H1 (cell line): ENCODE data around the gene UNC5B.

Experiments
- CTCF ChIP-seq, 3 experiments: IDR thresholded peaks; 1 replicate in 2 of 3; 2 replicates in 1 of 3; pipeline versions ENCODE4 v1.5.1 to v1.6.1; 2011; ENCODE audit warnings: low read length in 3 of 3, mild to moderate bottlenecking in 3 of 3, inconsistent platforms in 2 of 3, low read depth in 1 of 3, moderate library complexity in 1 of 3; ENCODE audit not compliant: insufficient read depth in 1 of 3; ENCODE audit errors: control extremely low read depth in 1 of 3
- EP300 ChIP-seq, 2 experiments: IDR thresholded peaks; 1 replicate in 1 of 2; 2 replicates in 1 of 2; pipeline ENCODE4 v1.6.1; 2011 to 2012; ENCODE audit warnings: low read depth in 2 of 2, low read length in 2 of 2, mild to moderate bottlenecking in 2 of 2, borderline replicate concordance in 1 of 2, inconsistent platforms in 1 of 2, moderate library complexity in 1 of 2
- EZH2 ChIP-seq: fragments of 200-600 bp; sonication (generic); IDR thresholded peaks from 2 replicates; pipeline ENCODE4 v1.7.1; 2012; ENCODE audit warnings: low read depth, mild to moderate bottlenecking, moderate library complexity, low read length, inconsistent platforms; ENCODE audit not compliant: severe bottlenecking
- JUN ChIP-seq: IDR thresholded peaks from 2 replicates; pipeline ENCODE4 v1.6.1; 2011; ENCODE audit warnings: low read depth, mild to moderate bottlenecking, improper control_type of control experiment, low read length
- KDM1A ChIP-seq: fragments of 200-600, 300-600 bp; sonication (generic); IDR thresholded peaks from 2 replicates; pipeline ENCODE4 v1.7.1; 2016; ENCODE audit warnings: mild to moderate bottlenecking, low read length, borderline replicate concordance
- POLR2A ChIP-seq, 2 experiments: IDR thresholded peaks; 1 replicate in 1 of 2; 2 replicates in 1 of 2; pipeline ENCODE4 v1.6.1; 2011; ENCODE audit warnings: low read depth in 2 of 2, low read length in 2 of 2, mild to moderate bottlenecking in 2 of 2; ENCODE audit errors: control extremely low read depth in 1 of 2
- POLR2AphosphoS5 ChIP-seq: IDR thresholded peaks from 2 replicates; pipeline ENCODE4 v1.6.1; 2011; ENCODE audit warnings: low read depth, low read length
- RFX5 ChIP-seq: IDR thresholded peaks from 2 replicates; pipeline ENCODE4 v1.6.1; 2011; ENCODE audit warnings: low read depth, low read length, improper control_type of control experiment, borderline replicate concordance
- SP2 ChIP-seq: IDR thresholded peaks from 2 replicates; pipeline ENCODE4 v1.6.1; 2012; ENCODE audit warnings: mild to moderate bottlenecking, low read length, inconsistent platforms
- TAF7 ChIP-seq: optimal IDR thresholded peaks from 2 replicates; pipeline ENCODE3; 2011; ENCODE audit warnings: low read depth, mild to moderate bottlenecking, inconsistent platforms, low read length, moderate library complexity, borderline replicate concordance
- TEAD4 ChIP-seq: IDR thresholded peaks from 2 replicates; pipeline ENCODE4 v1.6.1; 2012; ENCODE audit warnings: low read depth, low read length, inconsistent platforms, mixed read lengths
- YY1 ChIP-seq: IDR thresholded peaks from 2 replicates; pipeline ENCODE4 v1.6.1; 2011; ENCODE audit warnings: low read depth, mild to moderate bottlenecking, low read length

GRCh38 chr10:71324743-71325142 is 112.4 kb downstream of the UNC5B start:
- TF ChIP-seq YY1, result no peak
- no peak for TF ChIP-seq CTCF (IDR thresholded peaks at IDR 0.05; ENCODE audit: control extremely low read depth in 1 of 3, insufficient read depth in 1 of 3, low read depth in 1 of 3, low read length in 3 of 3)
- no peak for TF ChIP-seq JUN
- no peak for TF ChIP-seq RFX5
- no peak for TF ChIP-seq TEAD4
- no peak for TF ChIP-seq SP2
- no peak for TF ChIP-seq POLR2A (IDR thresholded peaks at IDR 0.05; ENCODE audit: control extremely low read depth in 1 of 2, low read depth in 2 of 2, low read length in 2 of 2)
- no peak for TF ChIP-seq KDM1A
- no peak for TF ChIP-seq POLR2AphosphoS5
- TF ChIP-seq EZH2, result no peak
- TF ChIP-seq TAF7, result no peak
- TF ChIP-seq EP300 (IDR thresholded peaks at IDR 0.05; ENCODE audit: borderline replicate concordance in 1 of 2, low read depth in 2 of 2, low read length in 2 of 2), result no peak
